Liver (tissue), 9 donors: Measurements from ENCODE around the gene PXDN. TPM values are rescaled to one million over a fixed set of nuclear protein-coding genes. Genes with fewer than 3 reads are reported as not detected.

Experiments used
- DNase-seq: peaks from one replicate; pipeline ENCODE4 v3.0.0-alpha.2; 2017; ENCODE audit warnings: low spot score
- H3K27ac ChIP-seq, 2 donors: one replicate each; pipeline ENCODE4 v1.7.0; 2013; ENCODE audit warnings: inconsistent platforms in 2 of 2, low read length in 2 of 2, control low read depth in 1 of 2, low read depth in 1 of 2, mild to moderate bottlenecking in 1 of 2
- H3K27me3 ChIP-seq, 4 donors: one replicate each; pipeline versions ENCODE4 v1.6.1 to v1.7.0; 2013; ENCODE audit warnings: low read length in 3 of 4, inconsistent platforms in 1 of 4, mild to moderate bottlenecking in 1 of 4, moderate library complexity in 1 of 4; ENCODE audit not compliant: control insufficient read depth in 4 of 4, insufficient read depth in 4 of 4
- H3K36me3 ChIP-seq, 4 donors: one replicate each; pipeline versions ENCODE4 v1.6.1 to v1.7.0; 2013; ENCODE audit warnings: low read length in 3 of 4, mild to moderate bottlenecking in 3 of 4, low read depth in 1 of 4, moderate library complexity in 1 of 4; ENCODE audit not compliant: control insufficient read depth in 4 of 4, insufficient read depth in 3 of 4
- H3K4me1 ChIP-seq, 4 donors: one replicate each; pipeline versions ENCODE4 v1.6.1 to v1.7.0; 2013; ENCODE audit warnings: low read length in 3 of 4, mild to moderate bottlenecking in 3 of 4, moderate library complexity in 1 of 4; ENCODE audit not compliant: control insufficient read depth in 4 of 4, insufficient read depth in 4 of 4
- H3K4me3 ChIP-seq, 3 donors: one replicate each; pipeline versions ENCODE4 v1.6.1 to v1.7.0; 2013; ENCODE audit warnings: low read length in 3 of 3, control low read depth in 1 of 3, low read depth in 1 of 3, mild to moderate bottlenecking in 1 of 3
- H3K9ac ChIP-seq, 2 donors: one replicate each; pipeline ENCODE4 v1.7.0; 2013; ENCODE audit warnings: low read length in 2 of 2, mild to moderate bottlenecking in 2 of 2, moderate library complexity in 2 of 2, control low read depth in 1 of 2, low read depth in 1 of 2
- H3K9me3 ChIP-seq, 4 donors: one replicate each; pipeline versions ENCODE4 v1.6.1 to v1.7.0; 2013; ENCODE audit warnings: low read length in 3 of 4; ENCODE audit not compliant: control insufficient read depth in 4 of 4
- ATF3 ChIP-seq: IDR thresholded peaks from 2 replicates; pipeline ENCODE4 v1.6.1; 2016; ENCODE audit warnings: antibody characterized with exemption
- CTCF ChIP-seq: fragments of 150-350 bp; IDR thresholded peaks from 2 replicates; pipeline ENCODE4 v1.5.1; 2017; ENCODE audit warnings: improper control_type of control experiment, low read depth, low read length; ENCODE audit not compliant: missing input control
- EGR1 ChIP-seq, 2 donors: IDR thresholded peaks; 2 replicates each; pipeline ENCODE4 v1.6.1; 2016 to 2018; ENCODE audit warnings: antibody characterized with exemption in 2 of 2, low read depth in 2 of 2
- FOXA2 ChIP-seq: IDR thresholded peaks from 2 replicates; pipeline ENCODE4 v1.6.1; 2016; ENCODE audit warnings: antibody characterized with exemption
- GABPA ChIP-seq, 2 donors: IDR thresholded peaks in 1 of 2; conservative IDR thresholded peaks in 1 of 2; 2 replicates each; pipeline ENCODE4 v1.6.1; 2016; ENCODE audit warnings: antibody characterized with exemption in 2 of 2, mild to moderate bottlenecking in 1 of 2, moderate library complexity in 1 of 2
- HNF4A ChIP-seq, 2 donors: conservative IDR thresholded peaks; 2 replicates each; pipeline ENCODE4 v1.6.1; 2016; ENCODE audit warnings: antibody characterized with exemption in 2 of 2, mild to moderate bottlenecking in 2 of 2
- HNF4G ChIP-seq: IDR thresholded peaks from 2 replicates; pipeline ENCODE4 v1.6.1; 2016; ENCODE audit warnings: antibody characterized with exemption
- JUND ChIP-seq, 2 donors: IDR thresholded peaks; 2 replicates each; pipeline ENCODE4 v1.6.1; 2016; ENCODE audit warnings: antibody characterized with exemption in 2 of 2
- MAX ChIP-seq: IDR thresholded peaks from 2 replicates; pipeline ENCODE4 v1.6.1; 2016; ENCODE audit warnings: antibody characterized with exemption
- NR2F2 ChIP-seq: IDR thresholded peaks from 2 replicates; pipeline ENCODE4 v1.6.1; 2016; ENCODE audit warnings: antibody characterized with exemption
- RAD21 ChIP-seq, 2 donors: IDR thresholded peaks; 2 replicates each; pipeline ENCODE4 v1.6.1; 2016; ENCODE audit warnings: antibody characterized with exemption in 2 of 2, mild to moderate bottlenecking in 2 of 2
- REST ChIP-seq: IDR thresholded peaks from 2 replicates; pipeline ENCODE4 v1.6.1; 2016; ENCODE audit warnings: antibody characterized with exemption, mild to moderate bottlenecking
- RXRA ChIP-seq, 2 donors: IDR thresholded peaks; 2 replicates each; pipeline ENCODE4 v1.6.1; 2017 to 2018; ENCODE audit warnings: antibody characterized with exemption in 2 of 2, mild to moderate bottlenecking in 1 of 2
- SP1 ChIP-seq: IDR thresholded peaks from 2 replicates; pipeline ENCODE4 v1.6.1; 2018; ENCODE audit warnings: antibody characterized with exemption, mild to moderate bottlenecking
- TAF1 ChIP-seq: conservative IDR thresholded peaks from 2 replicates; pipeline ENCODE4 v1.6.1; 2016; ENCODE audit warnings: antibody characterized with exemption, mild to moderate bottlenecking
- YY1 ChIP-seq: IDR thresholded peaks from 2 replicates; pipeline ENCODE4 v1.6.1; 2016; ENCODE audit warnings: antibody characterized with exemption, mild to moderate bottlenecking
- ZBTB33 ChIP-seq: IDR thresholded peaks from 2 replicates; pipeline ENCODE4 v1.6.1; 2016; ENCODE audit warnings: antibody characterized with exemption
- WGBS: extraction: QIAGEN DNeasy Blood & Tissue Kit; methylation state at CpG from one replicate; pipeline ENCODE4 v1.1.7; 2013; 5-methylcytosine and 5-hydroxymethylcytosine counted together
- polyA plus RNA-seq, 2 donors: library from polyadenylated mRNA; stranded (reverse) in 1 of 2; unstranded in 1 of 2; fragments of 200-250 nt in 1 of 2; fragments of >200 nt in 1 of 2; fragmentation: Nextera tagmentation in 1 of 2; extraction: Ambion mirVana in 1 of 2; gene quantifications; one replicate each; pipeline versions ENCODE4 v1.2.1 to v1.2.3, GENCODE V29; 2013 to 2015
- total RNA-seq, 2 donors: library from RNA; depleted of rRNA; stranded (reverse); fragments of >200 nt; gene quantifications; one replicate each; pipeline ENCODE4 v1.2.3, GENCODE V29; 2014
- donor health status: healthy.
- donor health status: healthy.
- donor health status: healthy.
- donor health status: healthy.
- donor health status: healthy.

The PXDN gene
- total and polyA plus RNA-seq, 4 donors: 4.2 to 21.5 (median 16.9) TPM

- TF ChIP-seq FOXA2: no peak
- TF ChIP-seq RXRA (IDR thresholded peaks at IDR 0.05): no peak
- no peak for TF ChIP-seq ZBTB33
- TF ChIP-seq REST: no peak
- TF ChIP-seq SP1: no peak
- TF ChIP-seq GABPA (IDR thresholded peaks at IDR 0.05 in 1 of 2, conservative IDR thresholded peaks at IDR 0.05 in 1 of 2): no peak
- TF ChIP-seq EGR1 (IDR thresholded peaks at IDR 0.05; ENCODE audit: low read depth in 2 of 2): no peak
- TF ChIP-seq JUND (IDR thresholded peaks at IDR 0.05): no peak
- TF ChIP-seq HNF4A (conservative IDR thresholded peaks at IDR 0.05): no peak
- no peak for TF ChIP-seq MAX
- TF ChIP-seq RAD21 (IDR thresholded peaks at IDR 0.05): no peak
- TF ChIP-seq YY1: no peak
- no peak for TF ChIP-seq HNF4G
- TF ChIP-seq ATF3: no peak
- TF ChIP-seq NR2F2: no peak
- no peaks in the 10 kb centered on the region for H3K36me3 ChIP-seq
- no peak for DNase-seq
- no peak overlapping the region for H3K4me3 ChIP-seq
- no peak overlapping the region for H3K27ac ChIP-seq
- no peak overlapping the region for H3K9ac ChIP-seq
- 69% methylated on average over 14 of the region's 14 CpGs for WGBS
- peaks cover 0 to 1% (median 0%) of the 10 kb centered on the region in 4 donors for H3K4me1 ChIP-seq
- no peaks in the 10 kb centered on the region for H3K9me3 ChIP-seq
- H3K27me3 ChIP-seq: no peaks in the 10 kb centered on the region
These were observed 157.9 kb downstream of the PXDN start for GRCh38 chr2:1586251-1586922.

- Histone ChIP-seq H3K27me3 (no peaks in the 10 kb centered on the region), H3K9ac (no peak overlapping the region), H3K4me1 (no peaks in the 10 kb centered on the region), H3K36me3 (no peaks in the 10 kb centered on the region), H3K9me3 (no peaks in the 10 kb centered on the region), H3K27ac (no peak overlapping the region), H3K4me3 (no peak overlapping the region)
- no peak for DNase-seq
- 91% methylated on average over 17 of the region's 17 CpGs for WGBS
- TF ChIP-seq RXRA (IDR thresholded peaks at IDR 0.05) (no peak), HNF4A (conservative IDR thresholded peaks at IDR 0.05) (no peak), CTCF (no peak), EGR1 (IDR thresholded peaks at IDR 0.05; ENCODE audit: low read depth in 2 of 2) (no peak), MAX (no peak), RAD21 (IDR thresholded peaks at IDR 0.05) (no peak), SP1 (no peak), ATF3 (no peak), TAF1 (no peak), ZBTB33 (no peak), GABPA (IDR thresholded peaks at IDR 0.05 in 1 of 2, conservative IDR thresholded peaks at IDR 0.05 in 1 of 2) (no peak), FOXA2 (no peak)
These were observed 158.7 kb downstream of the PXDN start for GRCh38 chr2:1585635-1586034.
